ENCODE measurements around the gene WNT8B.

Gene WNT8B

GRCh38 chr10:100502926-100503494, 40.2 kb downstream of the WNT8B start:
- no peak overlapping the region for H3K4me3 Mint-ChIP-seq
- no peak overlapping the region for H3K27ac Mint-ChIP-seq
- H3K4me1 Mint-ChIP-seq (ENCODE audit: low read depth): peaks cover 30% of the 10 kb centered on the region
- no peaks in the 10 kb centered on the region for H3K9me3 Mint-ChIP-seq
- no peaks in the 10 kb centered on the region for H3K27me3 Mint-ChIP-seq
- peaks cover 51% of the 10 kb centered on the region for H3K36me3 Mint-ChIP-seq (ENCODE audit: low read depth)

DNA sequence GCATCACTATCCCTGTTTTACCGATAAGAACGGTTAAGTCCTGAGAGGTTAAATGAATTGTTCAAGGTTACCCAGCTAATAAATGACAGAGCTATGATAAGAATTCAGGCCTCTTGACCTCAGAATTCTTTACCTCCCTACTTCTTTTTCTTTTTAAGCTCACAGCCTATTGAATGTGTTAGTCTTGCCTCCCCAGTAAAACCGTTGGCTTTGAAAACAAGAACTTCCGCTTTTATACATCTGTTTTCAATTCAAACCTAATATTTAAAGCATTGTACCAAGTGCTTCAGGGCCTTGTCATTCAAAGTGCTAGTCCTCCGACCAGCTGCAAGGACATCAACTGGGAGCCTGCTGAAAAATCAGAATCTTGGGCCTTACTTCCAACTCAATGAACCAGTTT, 41.3 kb downstream of the WNT8B start:
- Mint-ChIP-seq H3K9me3 (no peaks in the 10 kb centered on the region), H3K4me3 (no peak overlapping the region), H3K27ac (no peak overlapping the region), H3K27me3 (no peaks in the 10 kb centered on the region), H3K36me3 (ENCODE audit: low read depth) (peaks cover 53% of the 10 kb centered on the region), H3K4me1 (ENCODE audit: low read depth) (peaks cover 35% of the 10 kb centered on the region)

- Mint-ChIP-seq H3K9me3 (no peaks in the 10 kb centered on the region), H3K36me3 (ENCODE audit: low read depth) (peaks cover 43% of the 10 kb centered on the region), H3K27me3 (no peaks in the 10 kb centered on the region), H3K4me3 (no peak overlapping the region), H3K27ac (no peak overlapping the region), H3K4me1 (ENCODE audit: low read depth) (peaks cover 46% of the 10 kb centered on the region)
These were observed 42.4 kb downstream of the WNT8B start for GRCh38 chr10:100505164-100505563.

GRCh38 chr10:100506596-100507356, 44.0 kb downstream of the WNT8B start:
- Mint-ChIP-seq H3K4me3 (no peak overlapping the region), H3K27ac (peak overlapping the region; percentile 86), H3K9me3 (no peaks in the 10 kb centered on the region), H3K36me3 (ENCODE audit: low read depth) (peaks cover 36% of the 10 kb centered on the region), H3K27me3 (no peaks in the 10 kb centered on the region), H3K4me1 (ENCODE audit: low read depth) (peaks cover 62% of the 10 kb centered on the region)

DNA sequence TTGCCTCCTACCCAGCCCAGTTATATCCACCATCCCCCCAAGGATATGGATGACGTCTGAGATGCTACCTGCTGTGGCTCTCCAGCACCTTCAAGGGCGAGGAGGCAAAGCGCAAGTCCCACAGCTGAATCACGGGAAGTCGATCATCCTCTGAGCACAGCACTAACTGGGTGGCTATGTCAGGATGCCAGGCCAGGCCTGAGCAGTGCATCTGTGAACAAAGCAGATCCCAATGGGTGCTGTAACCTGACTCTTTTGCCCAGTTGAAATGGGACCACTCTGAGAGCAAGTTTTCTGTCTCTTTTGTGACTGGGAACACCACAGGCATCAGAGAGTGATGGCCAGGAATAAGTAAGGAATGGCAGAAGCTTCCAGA, 44.5 kb downstream of the WNT8B start:
- Mint-ChIP-seq H3K4me3 (no peak overlapping the region), H3K27ac (no peak overlapping the region), H3K4me1 (ENCODE audit: low read depth) (peaks cover 68% of the 10 kb centered on the region), H3K36me3 (ENCODE audit: low read depth) (peaks cover 35% of the 10 kb centered on the region), H3K9me3 (no peaks in the 10 kb centered on the region), H3K27me3 (no peaks in the 10 kb centered on the region)

DNA sequence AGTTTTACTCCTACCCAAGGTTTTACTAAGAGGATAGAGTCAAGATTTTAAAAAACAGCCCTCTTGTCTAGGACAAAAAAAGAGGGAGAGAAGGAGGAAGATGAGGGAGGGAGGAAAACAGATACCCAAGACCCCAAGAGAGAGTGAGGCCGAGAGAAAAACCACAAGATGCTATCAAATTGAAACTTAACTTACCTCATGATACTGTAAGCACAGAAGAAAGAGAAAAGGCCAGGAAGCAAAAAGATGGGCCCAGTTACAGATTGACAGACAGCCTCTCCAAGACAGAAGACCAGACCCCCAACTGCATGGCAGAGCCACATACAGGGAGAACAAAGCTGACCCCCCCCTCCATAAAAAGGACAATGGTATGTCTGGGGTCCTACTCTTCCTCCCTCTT, 45.5 kb downstream of the WNT8B start:
- peaks cover 71% of the 10 kb centered on the region for H3K4me1 Mint-ChIP-seq (ENCODE audit: low read depth)
- H3K36me3 Mint-ChIP-seq (ENCODE audit: low read depth): peaks cover 36% of the 10 kb centered on the region
- H3K27me3 Mint-ChIP-seq: no peaks in the 10 kb centered on the region
- H3K27ac Mint-ChIP-seq: peak overlapping the region; percentile 88
- H3K9me3 Mint-ChIP-seq: no peaks in the 10 kb centered on the region
- H3K4me3 Mint-ChIP-seq: peak overlapping the region; percentile 54

GRCh38 chr10:100508691-100509150, 45.9 kb downstream of the WNT8B start:
- peaks cover 71% of the 10 kb centered on the region for H3K4me1 Mint-ChIP-seq (ENCODE audit: low read depth)
- H3K4me3 Mint-ChIP-seq: peak overlapping the region; percentile 54

GRCh38 chr10:100509241-100509840, 46.5 kb downstream of the WNT8B start:
- Mint-ChIP-seq H3K36me3 (ENCODE audit: low read depth) (peaks cover 39% of the 10 kb centered on the region), H3K4me3 (peak overlapping the region; percentile 54), H3K27ac (peak overlapping the region; percentile 88), H3K27me3 (no peaks in the 10 kb centered on the region), H3K4me1 (ENCODE audit: low read depth) (peaks cover 71% of the 10 kb centered on the region), H3K9me3 (no peaks in the 10 kb centered on the region)

More at GRCh38 chr10:100508691-100509150, 45.9 kb downstream of the WNT8B start:
- H3K27ac Mint-ChIP-seq: peak overlapping the region; percentile 88
- H3K9me3 Mint-ChIP-seq: no peaks in the 10 kb centered on the region
- peaks cover 36% of the 10 kb centered on the region for H3K36me3 Mint-ChIP-seq (ENCODE audit: low read depth)
- H3K27me3 Mint-ChIP-seq: no peaks in the 10 kb centered on the region

DNA sequence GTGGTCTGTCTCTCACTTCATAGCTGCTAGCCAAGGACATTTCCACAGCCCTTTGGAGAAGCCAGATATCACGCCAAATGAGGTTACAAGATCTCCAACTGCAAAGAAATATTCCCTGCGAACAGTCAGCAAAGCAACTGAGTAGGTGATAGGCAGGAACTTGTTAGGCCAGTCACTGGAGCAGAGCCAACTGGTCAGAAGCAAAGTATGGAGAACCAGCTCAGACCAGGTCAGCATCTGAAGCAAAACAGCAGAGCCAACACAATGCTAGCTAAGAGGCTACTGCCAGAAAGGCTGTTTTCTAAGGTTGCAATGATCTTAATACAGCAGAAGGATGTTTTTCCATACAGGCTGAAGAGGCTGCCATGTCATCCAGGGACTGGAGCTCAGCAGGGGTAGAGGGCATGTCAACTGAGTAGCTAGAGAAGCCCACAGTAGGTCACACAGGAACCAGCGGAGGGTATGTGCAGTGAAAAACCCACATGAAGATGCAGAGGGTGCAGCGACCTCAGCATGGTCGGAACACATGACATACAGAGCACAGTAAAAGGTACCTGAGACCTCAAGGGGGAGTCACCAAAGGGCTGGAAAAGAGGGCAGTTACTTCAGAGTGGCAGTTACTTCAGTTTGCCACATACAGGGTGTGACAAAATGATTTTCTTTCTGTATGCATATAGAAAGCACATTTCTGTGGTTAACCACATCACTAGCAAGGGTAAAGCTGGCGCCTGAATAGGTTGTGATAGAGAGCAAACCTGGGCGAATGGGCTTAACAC, 47.9 kb downstream of the WNT8B start:
- no peaks in the 10 kb centered on the region for H3K27me3 Mint-ChIP-seq
- peak overlapping the region; percentile 71 for H3K27ac Mint-ChIP-seq
- H3K36me3 Mint-ChIP-seq (ENCODE audit: low read depth): peaks cover 30% of the 10 kb centered on the region
- H3K4me3 Mint-ChIP-seq: no peak overlapping the region
- no peaks in the 10 kb centered on the region for H3K9me3 Mint-ChIP-seq
- H3K4me1 Mint-ChIP-seq (ENCODE audit: low read depth): peaks cover 69% of the 10 kb centered on the region

GRCh38 chr10:100515612-100516011, 52.8 kb downstream of the WNT8B start:
- Mint-ChIP-seq H3K27me3 (no peaks in the 10 kb centered on the region), H3K27ac (no peak overlapping the region), H3K9me3 (no peaks in the 10 kb centered on the region)

GRCh38 chr10:100516847-100517246, 54.0 kb downstream of the WNT8B start:
- H3K4me1 Mint-ChIP-seq (ENCODE audit: low read depth): peaks cover 19% of the 10 kb centered on the region
- no peak overlapping the region for H3K27ac Mint-ChIP-seq
- H3K4me3 Mint-ChIP-seq: no peak overlapping the region

More at GRCh38 chr10:100515612-100516011, 52.8 kb downstream of the WNT8B start:
- no peak overlapping the region for H3K4me3 Mint-ChIP-seq
- peaks cover 29% of the 10 kb centered on the region for H3K36me3 Mint-ChIP-seq (ENCODE audit: low read depth)
- peaks cover 31% of the 10 kb centered on the region for H3K4me1 Mint-ChIP-seq (ENCODE audit: low read depth)

GRCh38 chr10:100518761-100519241, 56.0 kb downstream of the WNT8B start:
- Mint-ChIP-seq H3K9me3 (no peaks in the 10 kb centered on the region), H3K27me3 (no peaks in the 10 kb centered on the region), H3K27ac (no peak overlapping the region), H3K36me3 (ENCODE audit: low read depth) (peaks cover 33% of the 10 kb centered on the region), H3K4me3 (no peak overlapping the region), H3K4me1 (ENCODE audit: low read depth) (peaks cover 11% of the 10 kb centered on the region)

More at GRCh38 chr10:100516847-100517246, 54.0 kb downstream of the WNT8B start:
- Mint-ChIP-seq H3K36me3 (ENCODE audit: low read depth) (peaks cover 26% of the 10 kb centered on the region), H3K9me3 (no peaks in the 10 kb centered on the region), H3K27me3 (no peaks in the 10 kb centered on the region)

GRCh38 chr10:100519311-100520051, 56.7 kb downstream of the WNT8B start, which contains the start of gene SEC31B:
Gene SEC31B (minus strand): TSS chr10:100519861. CDS start chr10:100516952, 2,909 bp downstream.
- Mint-ChIP-seq H3K9me3 (no peaks in the 10 kb centered on the region), H3K4me3 (no peak within 1 kb of the TSS), H3K36me3 (ENCODE audit: low read depth) (peaks cover 30% of the 10 kb centered on the region), H3K27ac (no peak within 1 kb of the TSS), H3K27me3 (no peaks in the 10 kb centered on the region), H3K4me1 (ENCODE audit: low read depth) (peaks cover 11% of the 10 kb centered on the region)

- Mint-ChIP-seq H3K4me1 (ENCODE audit: low read depth) (peaks cover 11% of the 10 kb centered on the region), H3K9me3 (no peaks in the 10 kb centered on the region), H3K4me3 (no peak overlapping the region), H3K36me3 (ENCODE audit: low read depth) (peaks cover 40% of the 10 kb centered on the region), H3K27me3 (no peaks in the 10 kb centered on the region), H3K27ac (no peak overlapping the region)
These were observed 58.0 kb downstream of the WNT8B start for GRCh38 chr10:100520811-100521210.

All from stimulated activated naive CD8-positive, alpha-beta T cell treated with anti-CD3 and anti-CD28 coated beads, Interleukin-15, Interleukin-2, amounts not matched to agents 100 ng/mL and 50 ng/mL, for 24 hours (primary cell).